Spinal cord (tissue), 10 donors: ENCODE results near the gene STPG2. TPM values are rescaled to one million over a fixed set of nuclear protein-coding genes. Genes with fewer than 3 reads are reported as not detected.

ENCODE experiments used
- DNase-seq, 6 donors: peaks; one replicate each; pipeline versions ENCODE4 v3.0.0 to v3.0.0-alpha.2; 2013 to 2015; ENCODE audit warnings: low spot score in 6 of 6, low read depth in 4 of 6
- H3K27ac ChIP-seq: one replicate; pipeline ENCODE4 v1.5.1; 2013; ENCODE audit warnings: low read depth, low read length, control low read depth
- H3K27me3 ChIP-seq: one replicate; pipeline ENCODE4 v1.6.1; 2013; ENCODE audit warnings: low read length; ENCODE audit not compliant: control insufficient read depth, insufficient read depth
- H3K36me3 ChIP-seq: one replicate; pipeline ENCODE4 v1.6.1; 2013; ENCODE audit warnings: low read length; ENCODE audit not compliant: control insufficient read depth, insufficient read depth
- H3K4me1 ChIP-seq: one replicate; pipeline ENCODE4 v1.6.1; 2013; ENCODE audit warnings: low read length; ENCODE audit not compliant: control insufficient read depth, insufficient read depth
- H3K4me3 ChIP-seq: one replicate; pipeline ENCODE4 v1.5.1; 2013; ENCODE audit warnings: low read depth, low read length, control low read depth
- H3K9me3 ChIP-seq: one replicate; pipeline ENCODE4 v1.6.1; 2013; ENCODE audit warnings: low read length; ENCODE audit not compliant: control insufficient read depth, insufficient read depth
- WGBS: methylation state at CpG from one replicate; pipeline ENCODE4 v1.1.5; 2013; ENCODE audit warnings: missing lambda C conversion rate; ENCODE audit not compliant: insufficient coverage; 5-methylcytosine and 5-hydroxymethylcytosine counted together
- polyA plus RNA-seq, 2 donors: library from polyadenylated mRNA; unstranded; fragments of 120-200 nt; gene quantifications; one replicate each; pipeline ENCODE4 v1.2.1, GENCODE V29; 2013; ENCODE audit not compliant: insufficient read length in 2 of 2
- total RNA-seq, 2 donors: library from RNA; depleted of rRNA in 1 of 2; stranded (reverse); fragments of 120-200 nt in 1 of 2; fragments of >200 nt in 1 of 2; gene quantifications; one replicate each; pipeline versions ENCODE4 v1.2.3 to v1.2.4, GENCODE V29; 2013 to 2014
- donor health status: healthy.

Gene STPG2
- total and polyA plus RNA-seq, 4 donors = 0.13 to 2.7 (median 0.61) TPM

DNA sequence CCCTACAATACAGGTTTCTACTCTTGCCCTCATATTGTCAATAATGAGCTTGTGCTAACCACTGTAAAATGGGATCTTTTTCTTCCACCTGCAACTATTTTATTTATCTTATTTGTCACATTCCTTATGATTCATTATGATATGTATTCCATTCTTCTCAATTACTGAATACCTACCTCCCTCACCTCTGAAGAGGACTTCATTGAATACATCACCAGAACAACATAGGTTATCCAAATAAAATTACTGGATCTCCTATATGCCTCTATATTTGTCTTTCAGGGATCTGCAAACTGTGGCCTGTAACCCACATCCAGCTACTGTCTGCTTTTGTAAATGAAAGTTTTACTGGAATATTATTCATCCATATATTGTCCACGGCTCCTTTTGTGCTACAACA is 41.3 kb downstream of the STPG2 start:
- no peaks in the 10 kb centered on the region for H3K4me1 ChIP-seq
- no peaks in the 10 kb centered on the region for H3K9me3 ChIP-seq
- H3K27ac ChIP-seq = no peak overlapping the region
- no peak overlapping the region for H3K4me3 ChIP-seq
- no peaks in the 10 kb centered on the region for H3K36me3 ChIP-seq
- no peaks in the 10 kb centered on the region for H3K27me3 ChIP-seq
- no peak for DNase-seq
- WGBS = no CpG with 5 or more reads among the region's 1 CpG

DNA sequence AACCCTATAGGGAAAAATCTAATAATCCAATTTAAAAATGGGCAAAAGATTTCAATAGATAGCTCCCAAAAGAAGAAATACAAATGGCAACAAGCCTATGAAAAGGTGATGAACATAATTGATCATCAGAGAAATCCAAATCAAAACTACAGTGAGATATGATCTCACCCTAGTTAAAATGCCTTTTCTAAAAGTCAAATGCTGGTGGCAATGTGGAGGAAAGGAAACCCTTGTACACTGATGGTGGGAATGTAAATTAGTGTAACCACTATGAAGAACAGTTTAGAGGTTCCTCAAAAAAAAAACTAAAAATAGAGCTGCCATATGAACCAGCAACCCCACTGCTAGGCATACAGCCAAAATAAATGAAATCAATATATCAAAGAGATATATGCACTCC is 44.5 kb downstream of the STPG2 start:
- peaks cover 3% of the 10 kb centered on the region for H3K9me3 ChIP-seq
- no peak for DNase-seq
- no peak overlapping the region for H3K27ac ChIP-seq
- no peaks in the 10 kb centered on the region for H3K4me1 ChIP-seq
- no peaks in the 10 kb centered on the region for H3K36me3 ChIP-seq
- H3K4me3 ChIP-seq = no peak overlapping the region
- no peaks in the 10 kb centered on the region for H3K27me3 ChIP-seq

DNA sequence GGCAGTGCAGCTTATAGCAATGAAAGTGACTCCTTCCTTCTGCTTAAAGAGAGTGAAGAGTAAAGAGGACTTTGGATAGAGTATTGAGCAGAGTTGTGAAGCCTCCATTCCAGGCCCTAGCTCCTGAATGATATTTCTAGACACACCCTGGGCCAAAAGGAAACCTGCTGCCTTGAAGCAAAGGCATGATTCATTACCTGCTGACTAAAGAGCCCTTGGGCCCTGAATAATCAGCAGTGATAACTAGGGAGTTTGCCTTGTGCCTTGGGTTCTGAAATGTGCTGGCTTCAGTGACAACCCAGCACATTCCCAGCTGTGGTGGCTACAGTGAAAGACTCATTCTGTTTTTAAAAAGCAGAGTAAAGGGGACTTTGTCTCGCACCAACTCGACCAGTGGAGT is 49.2 kb downstream of the STPG2 start:
- no peak overlapping the region for H3K4me3 ChIP-seq
- H3K27ac ChIP-seq = no peak overlapping the region
- WGBS = 96% methylated on average over 2 of the region's 2 CpGs
- H3K4me1 ChIP-seq = no peaks in the 10 kb centered on the region
- H3K9me3 ChIP-seq = peaks cover 3% of the 10 kb centered on the region
- DNase-seq = no peak
- no peaks in the 10 kb centered on the region for H3K27me3 ChIP-seq
- no peaks in the 10 kb centered on the region for H3K36me3 ChIP-seq

DNA sequence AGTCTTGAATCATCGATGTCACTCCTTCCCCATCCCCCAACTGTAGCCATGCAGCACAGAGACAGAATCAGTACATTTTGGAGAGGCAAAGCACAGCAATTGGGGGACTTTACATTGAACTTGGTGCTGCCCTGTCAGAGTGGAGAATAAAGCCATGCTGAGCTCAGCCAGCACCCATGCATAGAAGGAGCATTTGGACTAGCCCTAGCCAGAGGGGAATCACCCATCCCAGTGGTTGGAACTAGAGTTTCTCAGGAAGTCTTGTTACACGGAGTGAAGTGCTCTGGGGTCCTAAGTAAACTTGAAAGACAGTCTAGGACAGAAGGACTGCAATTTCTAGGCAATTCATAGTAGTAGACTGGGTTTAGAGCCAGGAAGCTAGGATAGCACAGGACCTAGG is 49.6 kb downstream of the STPG2 start:
- H3K27me3 ChIP-seq = no peaks in the 10 kb centered on the region
- no peak overlapping the region for H3K27ac ChIP-seq
- H3K36me3 ChIP-seq = no peaks in the 10 kb centered on the region
- WGBS = 79% methylated on average over 2 of the region's 2 CpGs
- H3K4me1 ChIP-seq = no peaks in the 10 kb centered on the region
- H3K9me3 ChIP-seq = peaks cover 3% of the 10 kb centered on the region
- DNase-seq = no peak
- no peak overlapping the region for H3K4me3 ChIP-seq

DNA sequence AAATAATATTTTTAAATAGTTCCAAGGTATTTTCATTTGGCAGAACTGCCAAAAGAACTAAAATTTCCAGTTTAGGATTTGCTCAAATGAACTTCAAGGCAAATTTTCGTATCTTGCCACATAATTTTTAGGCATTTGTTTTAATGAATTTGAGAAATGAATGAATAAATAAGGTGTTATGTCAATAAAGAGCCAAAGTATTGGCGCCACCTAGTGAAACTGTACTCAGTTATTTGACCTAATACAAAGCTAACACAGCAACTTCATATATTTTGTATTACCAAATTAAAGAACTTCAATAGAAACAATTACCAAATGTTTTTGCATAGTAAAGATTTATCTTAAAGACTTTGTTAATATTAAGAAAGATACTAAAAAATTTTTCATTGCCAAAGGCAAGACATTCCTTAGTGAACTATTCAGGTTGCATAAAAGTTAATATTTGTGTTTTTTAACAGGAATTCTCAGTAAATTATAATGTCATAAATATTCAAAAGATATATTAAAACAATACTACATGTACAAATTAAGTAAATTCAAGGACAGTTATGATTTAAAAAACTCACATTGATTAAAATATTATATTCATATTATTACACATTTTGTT is 50.3 kb downstream of the STPG2 start:
- no peak overlapping the region for H3K27ac ChIP-seq
- H3K27me3 ChIP-seq = no peaks in the 10 kb centered on the region
- H3K36me3 ChIP-seq = no peaks in the 10 kb centered on the region
- DNase-seq = peak in 5 of 6 donors; percentile 2 to 76 (median 23)
- H3K4me3 ChIP-seq = no peak overlapping the region
- WGBS = 57% methylated on average over 1 of the region's 2 CpGs
- no peaks in the 10 kb centered on the region for H3K4me1 ChIP-seq
- H3K9me3 ChIP-seq = peaks cover 3% of the 10 kb centered on the region

DNA sequence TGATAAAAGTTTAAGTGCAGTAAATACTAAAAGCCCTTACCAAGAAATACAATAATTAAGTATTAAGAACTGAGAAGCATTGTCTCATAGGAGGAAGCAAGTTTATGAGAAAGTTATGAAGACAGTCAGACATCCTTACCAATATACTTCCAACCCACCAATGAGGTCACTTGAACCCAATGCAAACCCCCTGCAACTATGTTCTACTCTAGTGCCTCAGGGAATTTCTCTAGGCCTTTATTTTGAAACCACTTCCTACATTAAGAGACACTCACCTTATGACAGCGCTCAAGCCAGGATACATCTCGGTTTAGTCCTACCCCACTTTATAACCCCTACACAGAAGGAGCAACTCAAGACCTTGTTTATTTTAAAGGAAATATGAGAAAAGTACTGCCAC is 61.3 kb downstream of the STPG2 start:
- no peak for DNase-seq
- no peak overlapping the region for H3K27ac ChIP-seq
- H3K4me1 ChIP-seq = no peaks in the 10 kb centered on the region
- no peaks in the 10 kb centered on the region for H3K9me3 ChIP-seq
- H3K36me3 ChIP-seq = no peaks in the 10 kb centered on the region
- 100% methylated on average over 1 of the region's 2 CpGs for WGBS
- H3K4me3 ChIP-seq = no peak overlapping the region
- no peaks in the 10 kb centered on the region for H3K27me3 ChIP-seq

DNA sequence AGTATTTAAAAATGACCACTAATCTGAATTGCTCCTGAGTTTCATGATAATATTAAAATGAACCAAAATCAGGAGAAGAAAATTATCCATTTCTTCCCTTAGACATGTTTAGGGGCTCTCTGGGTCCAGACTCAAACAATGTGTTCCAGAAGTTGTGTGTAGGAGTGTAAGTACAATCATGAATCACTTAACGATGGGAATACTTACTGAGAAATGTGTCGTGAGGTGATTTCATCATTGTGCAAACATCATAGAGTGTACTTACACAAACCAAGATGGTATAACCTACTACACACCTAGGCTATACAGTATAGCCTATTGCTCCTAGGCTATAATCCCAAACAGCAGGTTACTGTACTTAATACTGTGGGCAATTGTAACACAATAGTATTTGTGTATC is 74.8 kb downstream of the STPG2 start:
- H3K36me3 ChIP-seq = no peaks in the 10 kb centered on the region
- H3K27ac ChIP-seq = no peak overlapping the region
- H3K4me1 ChIP-seq = no peaks in the 10 kb centered on the region
- H3K27me3 ChIP-seq = no peaks in the 10 kb centered on the region
- DNase-seq = no peak
- no peak overlapping the region for H3K4me3 ChIP-seq
- WGBS = no CpG with 5 or more reads among the region's 2 CpGs
- H3K9me3 ChIP-seq = no peaks in the 10 kb centered on the region

DNA sequence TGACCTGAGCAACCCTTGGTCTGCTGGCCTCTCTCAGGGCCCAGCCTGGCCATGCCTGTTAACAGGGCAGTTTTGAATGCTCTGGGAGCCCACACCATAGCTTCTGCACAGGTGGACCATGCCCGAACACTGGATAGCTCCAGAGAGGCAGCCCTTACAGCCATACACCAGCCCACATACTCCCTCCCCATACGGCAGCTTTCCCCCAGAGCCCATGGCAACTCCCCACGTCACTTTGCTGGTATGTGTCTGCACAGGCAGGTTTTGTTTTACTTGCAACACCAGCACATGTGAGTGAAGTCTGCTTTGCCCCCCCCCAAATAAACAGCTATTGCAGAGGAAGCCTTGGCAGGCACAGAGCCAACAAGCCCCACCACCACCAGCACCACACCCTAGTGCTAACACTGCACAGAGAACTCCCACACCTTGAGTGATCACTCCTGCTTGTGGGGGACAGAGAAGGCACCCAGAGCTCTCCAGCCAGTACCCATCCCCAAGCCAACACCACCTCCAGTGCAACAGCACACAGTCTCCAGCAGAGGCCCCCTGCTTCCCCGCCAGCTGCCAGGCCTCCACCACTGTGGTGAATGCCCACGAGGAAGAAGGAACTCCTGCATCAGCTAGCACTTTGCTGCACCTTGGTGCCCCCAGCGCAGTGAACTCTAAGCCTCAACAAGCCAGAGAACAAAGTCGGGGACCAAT is 87.3 kb downstream of the STPG2 start:
- Histone ChIP-seq H3K36me3 (no peaks in the 10 kb centered on the region), H3K4me1 (no peaks in the 10 kb centered on the region), H3K27ac (no peak overlapping the region), H3K27me3 (no peaks in the 10 kb centered on the region), H3K9me3 (no peaks in the 10 kb centered on the region), H3K4me3 (no peak overlapping the region)
- DNase-seq = no peak
- 86% methylated on average over 7 of the region's 7 CpGs for WGBS

DNA sequence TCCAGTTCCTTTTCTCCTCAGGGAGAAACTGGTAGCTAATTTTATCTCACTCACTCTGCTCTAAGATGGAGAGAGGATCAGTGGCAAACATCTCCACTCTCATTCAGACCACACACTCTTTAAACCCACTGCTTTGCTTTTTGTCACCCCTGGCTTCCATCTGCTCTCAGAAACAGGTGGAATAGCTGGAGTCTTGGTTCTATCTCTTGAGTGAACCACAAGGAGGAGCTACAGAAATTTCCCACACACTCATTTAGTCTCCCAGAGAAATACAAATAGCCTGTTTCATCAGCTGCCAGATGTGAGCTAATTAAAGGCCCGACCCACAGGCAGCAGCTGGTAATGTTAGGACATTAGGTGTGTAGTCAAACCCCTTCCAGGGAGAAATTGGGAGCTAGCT is 96.6 kb downstream of the STPG2 start:
- H3K4me3 ChIP-seq = no peak overlapping the region
- H3K4me1 ChIP-seq = no peaks in the 10 kb centered on the region
- no peak for DNase-seq
- H3K27ac ChIP-seq = no peak overlapping the region
- no peaks in the 10 kb centered on the region for H3K9me3 ChIP-seq
- 67% methylated on average over 1 of the region's 1 CpG for WGBS
- H3K27me3 ChIP-seq = no peaks in the 10 kb centered on the region
- no peaks in the 10 kb centered on the region for H3K36me3 ChIP-seq

DNA sequence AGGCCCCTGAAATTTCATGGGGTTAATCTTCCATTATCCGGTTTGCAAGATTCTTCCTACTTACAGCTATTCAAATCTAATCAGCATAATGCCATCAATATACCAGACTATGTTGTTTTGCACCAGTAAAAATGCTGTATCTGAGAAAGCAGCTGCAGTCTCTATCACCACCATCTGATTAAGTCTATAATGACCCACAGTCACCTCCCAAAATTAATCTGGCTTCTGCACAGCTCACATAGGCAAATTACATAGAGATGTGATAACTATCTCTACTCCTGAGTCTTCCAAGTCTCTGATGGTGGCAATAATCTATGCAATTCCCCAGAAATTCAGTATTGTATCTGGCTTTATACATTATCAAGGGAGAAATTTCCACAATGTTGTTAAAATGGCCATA is 113.2 kb downstream of the STPG2 start:
- no peak overlapping the region for H3K4me3 ChIP-seq
- no peaks in the 10 kb centered on the region for H3K27me3 ChIP-seq
- no peaks in the 10 kb centered on the region for H3K36me3 ChIP-seq
- no peaks in the 10 kb centered on the region for H3K4me1 ChIP-seq
- H3K27ac ChIP-seq = no peak overlapping the region
- no peak for DNase-seq
- peaks cover 3% of the 10 kb centered on the region for H3K9me3 ChIP-seq
- 88% methylated on average over 1 of the region's 1 CpG for whole genome bisulfite sequencing
